DOHH2 (cell line): Measurements from ENCODE around the gene PAXX.

Experiments
- H3F3A ChIP-seq: fragments of 200-600 bp; sonication (generic), shearing (Covaris generic); 2 replicates; pipeline ENCODE4 v1.6.0; 2016; ENCODE audit warnings: antibody characterized with exemption, mild to moderate bottlenecking; ENCODE audit not compliant: control insufficient read depth, insufficient read depth
- H3K27ac ChIP-seq: fragments of 200-600 bp; sonication (generic); 2 replicates; pipeline ENCODE4 v1.5.1; 2014; ENCODE audit warnings: low read depth, mild to moderate bottlenecking, low read length, moderate library complexity
- H3K27me3 ChIP-seq: fragments of 200-600 bp; sonication (generic); 2 replicates; pipeline ENCODE4 v1.6.1; 2014; ENCODE audit warnings: mild to moderate bottlenecking, low read length, mixed read lengths; ENCODE audit not compliant: control insufficient read depth
- H3K36me3 ChIP-seq: fragments of 200-600 bp; sonication (generic); 2 replicates; pipeline ENCODE4 v1.6.1; 2014; ENCODE audit warnings: mild to moderate bottlenecking, low read length, moderate library complexity, mixed read lengths; ENCODE audit not compliant: control insufficient read depth
- H3K4me1 ChIP-seq: fragments of 200-600 bp; sonication (generic); 2 replicates; pipeline ENCODE4 v1.6.1; 2014; ENCODE audit warnings: mild to moderate bottlenecking, low read length, mixed read lengths; ENCODE audit not compliant: control insufficient read depth
- H3K4me2 ChIP-seq: fragments of 200-600 bp; sonication (generic); 2 replicates; pipeline ENCODE4 v1.6.0; 2014; ENCODE audit warnings: mild to moderate bottlenecking, low read length, moderate library complexity
- H3K4me3 ChIP-seq: fragments of 200-600 bp; sonication (generic); 2 replicates; pipeline ENCODE4 v1.5.1; 2014; ENCODE audit warnings: mild to moderate bottlenecking, low read length, mixed read lengths
- H3K79me2 ChIP-seq: fragments of 200-600 bp; sonication (generic); 2 replicates; pipeline ENCODE4 v1.6.1; 2014; ENCODE audit warnings: mild to moderate bottlenecking, low read length, mixed read lengths; ENCODE audit not compliant: control insufficient read depth
- H3K9me2 ChIP-seq: fragments of 200-600 bp; sonication (generic); replicated peaks from 2 replicates; pipeline ENCODE4 v1.6.1; 2014; ENCODE audit warnings: mild to moderate bottlenecking, low read length, mixed read lengths; ENCODE audit not compliant: control insufficient read depth
- H3K9me3 ChIP-seq: fragments of 200-600 bp; sonication (generic); 2 replicates; pipeline ENCODE4 v1.6.1; 2014; ENCODE audit warnings: antibody characterized with exemption, low read length, mixed read lengths; ENCODE audit not compliant: control insufficient read depth, insufficient read depth
- H4K20me1 ChIP-seq: fragments of 200-600 bp; sonication (generic); 2 replicates; pipeline ENCODE4 v1.6.0; 2014; ENCODE audit warnings: low read depth, mild to moderate bottlenecking, antibody characterized with exemption, low read length, moderate library complexity; ENCODE audit not compliant: control insufficient read depth, insufficient read depth
- CTCF ChIP-seq: fragments of 200-600 bp; sonication (generic); IDR thresholded peaks from one replicate; pipeline ENCODE4 v1.5.1; 2014; ENCODE audit warnings: antibody characterized with exemption, mild to moderate bottlenecking, low read depth, low read length; ENCODE audit not compliant: poor library complexity, severe bottlenecking
- EZH2phosphoT487 ChIP-seq: fragments of 200-600 bp; sonication (generic); IDR thresholded peaks from 2 replicates; pipeline ENCODE4 v1.6.1; 2017; ENCODE audit warnings: borderline replicate concordance, mild to moderate bottlenecking, antibody characterized with exemption, low read length, moderate library complexity, mixed read lengths

PAXX gene

GRCh38 chr9:136962701-136963248 lies 29.4 kb upstream of the PAXX start:
- H3K4me1 ChIP-seq, result peaks cover 14% of the 10 kb centered on the region
- no peaks in the 10 kb centered on the region for H3K79me2 ChIP-seq
- no peaks in the 10 kb centered on the region for H4K20me1 ChIP-seq
- H3K9me2 ChIP-seq, result no peaks in the 10 kb centered on the region
- H3K9me3 ChIP-seq, result no peaks in the 10 kb centered on the region
- no peaks in the 10 kb centered on the region for H3F3A ChIP-seq
- no peak overlapping the region for H3K27ac ChIP-seq
- no peaks in the 10 kb centered on the region for H3K36me3 ChIP-seq
- H3K4me3 ChIP-seq, result no peak overlapping the region
- TF ChIP-seq CTCF, result no peak
- TF ChIP-seq EZH2phosphoT487, result no peak
- no peak overlapping the region for H3K4me2 ChIP-seq
- H3K27me3 ChIP-seq, result no peaks in the 10 kb centered on the region

- no peaks in the 10 kb centered on the region for H3K9me3 ChIP-seq
- H3K79me2 ChIP-seq, result no peaks in the 10 kb centered on the region
- H3K4me3 ChIP-seq, result no peak overlapping the region
- no peaks in the 10 kb centered on the region for H3K9me2 ChIP-seq
- no peak overlapping the region for H3K27ac ChIP-seq
- H4K20me1 ChIP-seq, result no peaks in the 10 kb centered on the region
- no peak for TF ChIP-seq EZH2phosphoT487
- no peak for TF ChIP-seq CTCF
- H3K36me3 ChIP-seq, result no peaks in the 10 kb centered on the region
- no peaks in the 10 kb centered on the region for H3F3A ChIP-seq
- H3K27me3 ChIP-seq, result no peaks in the 10 kb centered on the region
- no peak overlapping the region for H3K4me2 ChIP-seq
- H3K4me1 ChIP-seq, result peaks cover 14% of the 10 kb centered on the region
These were observed 28.9 kb upstream of the PAXX start for GRCh38 chr9:136963341-136963740.

- Histone ChIP-seq H3K27ac (no peak overlapping the region), H3K79me2 (no peaks in the 10 kb centered on the region), H3K4me1 (peaks cover 14% of the 10 kb centered on the region), H3K9me2 (no peaks in the 10 kb centered on the region), H3K9me3 (no peaks in the 10 kb centered on the region), H3K36me3 (no peaks in the 10 kb centered on the region), H3K4me2 (no peak overlapping the region), H3K4me3 (no peak overlapping the region), H3K27me3 (no peaks in the 10 kb centered on the region), H3F3A (no peaks in the 10 kb centered on the region), H4K20me1 (no peaks in the 10 kb centered on the region)
- TF ChIP-seq EZH2phosphoT487 (no peak), CTCF (no peak)
These were observed 28.5 kb upstream of the PAXX start for GRCh38 chr9:136963751-136964150.
